GM20431 (cell line): ENCODE data around the gene CSGALNACT2.

Experiments
- in situ Hi-C: fragments of 300-500 bp; cut with MseI, MboI; formaldehyde crosslinking; loops from one replicate; pipeline ENCODE4 v1.15.0; 2020; ENCODE audit warnings: low sequenced_read_pairs; ENCODE audit not compliant: unreplicated experiment

The CSGALNACT2 gene

GRCh38 chr10:43138021-43138756, at the start of gene CSGALNACT2:
Gene CSGALNACT2 (plus strand): TSS chr10:43138445. CDS start chr10:43155150, 16,705 bp downstream.
- in situ Hi-C loops = no loop called here

- in situ Hi-C loops = loop anchor here (25.0 kb wide), 1 partner anchor 102 kb away; no protein-coding TSS in a partner anchor
These were observed 48.7 kb upstream of the CSGALNACT2 start for GRCh38 chr10:43089519-43089918.

DNA sequence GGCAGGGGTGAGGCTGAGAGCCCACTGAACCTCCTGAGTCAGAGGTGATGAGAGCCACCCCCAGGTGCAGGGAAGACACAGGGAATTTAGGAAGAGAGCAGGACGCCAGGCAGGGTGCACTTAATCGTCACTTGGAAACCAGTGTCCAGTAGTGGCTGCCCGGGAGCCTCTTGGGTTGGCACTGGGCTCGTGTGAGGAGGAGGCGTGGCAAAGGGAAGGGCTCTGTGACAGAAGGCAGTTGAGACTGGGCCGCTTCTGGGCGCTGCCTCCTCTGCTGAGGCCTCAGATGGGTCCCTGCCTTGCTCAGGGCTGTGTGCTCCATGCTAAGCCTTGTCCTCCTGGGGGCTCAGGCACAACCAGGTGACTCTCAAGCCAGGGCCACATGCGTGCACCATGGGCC, 48.1 kb upstream of the CSGALNACT2 start:
- in situ Hi-C loops = loop anchor here (25.0 kb wide), 1 partner anchor 103 kb away; no protein-coding TSS in a partner anchor

DNA sequence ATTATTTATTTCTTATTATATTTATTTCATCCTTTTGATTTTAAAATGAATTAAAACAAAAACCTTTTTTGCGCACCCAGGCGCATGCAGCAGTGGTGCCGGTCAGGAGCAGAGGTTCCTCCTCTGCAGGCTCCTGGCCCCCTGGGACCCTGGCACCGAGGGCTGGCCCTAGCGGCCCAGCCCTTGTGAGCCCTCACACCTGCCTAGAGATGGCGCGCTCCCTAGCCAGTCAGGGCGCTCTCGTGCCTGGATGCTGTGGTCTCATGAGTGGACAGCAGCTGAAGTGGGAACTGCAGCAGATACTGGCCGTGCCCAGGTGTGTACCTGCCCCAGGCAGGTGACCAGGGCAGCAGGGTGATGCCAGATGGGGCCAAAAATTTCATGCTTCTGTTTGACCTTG, 47.6 kb upstream of the CSGALNACT2 start:
- in situ Hi-C loops = loop anchor here (25.0 kb wide), 1 partner anchor 103 kb away; no protein-coding TSS in a partner anchor

- in situ Hi-C loops = loop anchor here (25.0 kb wide), 1 partner anchor 105 kb away; no protein-coding TSS in a partner anchor
These were observed 46.4 kb upstream of the CSGALNACT2 start for GRCh38 chr10:43091846-43092245.

DNA sequence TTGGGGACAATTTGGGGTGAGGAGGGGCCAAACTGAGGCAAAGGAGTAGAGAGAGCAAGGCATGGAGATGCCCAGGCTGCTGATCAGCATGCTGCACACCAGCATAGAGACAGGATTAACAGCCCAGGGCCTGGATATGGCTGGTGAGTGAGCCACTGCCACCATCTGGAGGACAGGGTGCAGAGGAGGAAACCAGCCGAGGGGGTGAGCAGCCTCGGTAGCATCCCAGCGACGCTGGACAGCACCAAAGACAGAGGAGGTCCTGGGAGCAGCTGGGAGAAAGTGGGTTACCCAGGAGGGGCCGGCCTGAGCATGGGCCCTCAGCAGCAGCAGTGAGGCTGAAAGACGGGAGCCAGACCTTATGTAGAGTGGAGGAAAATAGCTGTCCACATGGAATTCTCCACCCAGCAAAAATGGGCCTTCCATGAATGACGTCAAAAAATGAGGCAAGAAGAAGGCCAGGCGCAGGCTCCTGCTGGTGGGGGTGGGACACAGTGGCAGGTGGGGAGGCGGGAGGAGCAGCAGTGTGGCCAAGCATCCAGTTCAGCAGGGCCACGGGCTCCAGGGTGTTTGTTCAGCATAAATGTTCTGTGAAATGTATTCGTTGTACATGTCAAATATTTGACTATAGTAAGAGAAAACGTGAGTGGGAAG, 44.7 kb upstream of the CSGALNACT2 start:
- in situ Hi-C loops = loop anchor here (25.0 kb wide), 1 partner anchor 106 kb away; no protein-coding TSS in a partner anchor

- in situ Hi-C loops = loop anchor here (25.0 kb wide), 1 partner anchor 107 kb away; no protein-coding TSS in a partner anchor
These were observed 44.2 kb upstream of the CSGALNACT2 start for GRCh38 chr10:43094085-43094484.

- in situ Hi-C loops = loop anchor here (25.0 kb wide), 1 partner anchor 112 kb away; no protein-coding TSS in a partner anchor
These were observed 38.9 kb upstream of the CSGALNACT2 start for GRCh38 chr10:43099339-43099738.

DNA sequence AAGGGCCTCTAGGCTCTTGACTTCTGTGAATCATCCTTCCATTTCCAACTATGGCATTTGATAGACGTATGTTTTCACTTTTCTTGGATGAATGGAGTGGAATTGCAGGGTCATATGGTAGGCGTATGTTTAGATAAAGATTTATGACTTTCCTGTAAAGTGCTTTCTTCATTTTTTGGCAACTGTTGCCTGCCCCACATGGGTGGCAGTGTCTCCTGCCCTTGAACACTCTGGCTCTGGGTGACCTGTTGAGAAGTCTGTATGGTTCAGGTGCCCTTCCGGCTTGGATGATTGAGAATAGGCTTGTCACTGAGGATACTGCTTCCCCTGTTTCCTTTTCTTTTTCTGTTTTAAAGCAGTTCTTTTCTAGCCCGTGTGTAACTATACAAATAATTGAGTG, 38.3 kb upstream of the CSGALNACT2 start:
- in situ Hi-C loops = loop anchor here (25.0 kb wide), 2 partner anchors 113 to 238 kb away; no protein-coding TSS in a partner anchor

- in situ Hi-C loops = loop anchor here (25.0 kb wide), 1 partner anchor 238 kb away; no protein-coding TSS in a partner anchor
These were observed 37.9 kb upstream of the CSGALNACT2 start for GRCh38 chr10:43100366-43100765.

DNA sequence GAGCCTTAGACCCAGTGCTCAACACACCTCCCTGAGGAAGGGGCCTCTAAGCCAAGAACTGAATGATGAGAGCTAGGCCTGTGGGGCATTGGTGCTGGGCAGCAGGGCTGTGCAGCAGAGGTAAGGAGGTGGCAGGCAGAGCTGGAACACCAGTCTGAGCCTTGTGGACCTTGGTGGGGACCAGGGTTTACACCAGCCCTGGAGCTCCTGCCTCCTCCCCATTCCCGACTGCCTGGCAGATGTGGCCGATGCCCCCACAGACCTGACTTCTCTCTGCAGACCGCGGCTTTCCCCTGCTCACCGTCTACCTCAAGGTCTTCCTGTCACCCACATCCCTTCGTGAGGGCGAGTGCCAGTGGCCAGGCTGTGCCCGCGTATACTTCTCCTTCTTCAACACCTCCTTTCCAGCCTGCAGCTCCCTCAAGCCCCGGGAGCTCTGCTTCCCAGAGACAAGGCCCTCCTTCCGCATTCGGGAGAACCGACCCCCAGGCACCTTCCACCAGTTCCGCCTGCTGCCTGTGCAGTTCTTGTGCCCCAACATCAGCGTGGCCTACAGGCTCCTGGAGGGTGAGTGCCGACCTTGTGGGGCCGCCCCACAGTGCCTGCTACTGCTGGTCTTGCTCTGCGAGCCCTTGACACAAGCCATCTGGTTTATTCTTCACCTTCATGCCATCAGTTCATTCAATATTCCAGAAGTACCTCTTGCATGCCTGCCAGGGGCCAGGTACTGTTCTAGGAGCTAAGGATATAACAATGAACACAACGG, 36.0 kb upstream of the CSGALNACT2 start:
- in situ Hi-C loops = loop anchor here (25.0 kb wide), 1 partner anchor 240 kb away; no protein-coding TSS in a partner anchor

DNA sequence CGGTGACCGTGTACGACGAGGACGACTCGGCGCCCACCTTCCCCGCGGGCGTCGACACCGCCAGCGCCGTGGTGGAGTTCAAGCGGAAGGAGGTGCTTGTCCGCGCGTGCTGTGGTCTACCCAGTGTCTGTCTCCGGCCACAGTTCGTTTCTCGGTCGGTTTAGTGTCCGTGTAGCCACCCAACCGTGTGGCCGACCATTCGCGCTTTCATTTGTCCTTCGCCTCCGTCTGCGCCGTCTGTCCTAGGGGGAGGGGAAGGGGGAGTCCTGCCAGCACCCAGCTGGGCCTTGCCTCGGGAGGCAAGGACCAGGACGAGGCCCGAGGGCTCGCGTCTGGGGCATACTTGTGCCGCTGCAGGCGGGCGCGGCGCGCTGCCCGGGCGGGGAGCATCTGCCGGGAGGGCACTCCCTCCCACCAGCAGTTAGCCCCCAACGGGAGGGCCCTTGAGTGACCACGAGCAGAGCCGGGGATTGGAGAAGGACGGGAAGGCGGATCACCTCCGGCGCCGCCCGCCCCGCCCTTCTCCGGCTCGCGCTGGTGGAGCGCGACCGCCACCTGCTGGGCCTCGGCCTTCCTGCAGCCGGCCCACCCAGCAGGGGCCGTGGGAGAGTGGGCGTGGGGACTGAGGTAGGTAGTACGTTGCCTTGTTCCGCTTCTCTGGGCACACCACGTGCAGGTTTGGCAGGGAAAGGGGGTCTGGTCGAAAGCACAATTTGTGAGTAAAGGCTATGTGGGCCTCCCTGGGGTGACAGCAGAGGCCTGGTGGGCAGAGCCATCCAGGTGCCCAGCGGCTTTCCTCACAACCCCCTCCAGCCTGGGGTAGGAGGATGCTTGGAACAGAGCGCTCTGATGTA, 32.9 kb upstream of the CSGALNACT2 start:
- in situ Hi-C loops = loop anchor here (25.0 kb wide), 1 partner anchor 243 kb away; no protein-coding TSS in a partner anchor

- in situ Hi-C loops = loop anchor here (25.0 kb wide), 1 partner anchor 244 kb away; no protein-coding TSS in a partner anchor
These were observed 32.4 kb upstream of the CSGALNACT2 start for GRCh38 chr10:43105956-43106229.

GRCh38 chr10:43106256-43107091, 31.8 kb upstream of the CSGALNACT2 start:
- in situ Hi-C loops = loop anchor here (25.0 kb wide), 1 partner anchor 244 kb away; no protein-coding TSS in a partner anchor

- in situ Hi-C loops = loop anchor here (25.0 kb wide), 1 partner anchor 247 kb away; no protein-coding TSS in a partner anchor
These were observed 29.3 kb upstream of the CSGALNACT2 start for GRCh38 chr10:43108951-43109350.

DNA sequence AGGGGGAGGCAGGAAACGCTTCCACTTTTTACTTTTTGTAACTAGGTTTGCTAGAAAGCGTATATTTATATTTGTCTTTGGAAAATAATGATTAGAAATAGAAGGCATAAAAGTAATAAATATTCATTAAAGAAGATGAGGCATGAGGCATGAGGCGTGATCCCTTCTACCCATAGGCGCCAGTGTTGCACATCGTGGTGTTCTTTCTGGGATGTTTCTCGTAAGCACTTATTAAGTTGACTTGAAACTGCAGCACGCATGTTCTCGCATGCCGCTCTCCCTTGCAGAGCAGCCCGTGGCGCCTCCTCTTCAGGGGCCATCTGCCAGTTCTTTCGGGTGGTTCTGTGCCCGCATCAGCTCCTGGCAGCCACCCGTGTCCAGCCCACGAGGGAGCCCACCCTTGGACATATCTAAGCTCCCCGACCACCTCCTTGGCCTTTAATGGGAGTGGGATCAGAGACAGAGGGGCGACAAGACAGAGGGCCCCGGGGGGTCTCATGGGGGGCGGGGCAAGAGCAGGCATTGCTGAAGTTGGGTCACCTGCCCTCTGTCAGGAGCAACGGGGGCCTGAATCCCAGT, 28.5 kb upstream of the CSGALNACT2 start:
- in situ Hi-C loops = loop anchor here (25.0 kb wide), 1 partner anchor 247 kb away; no protein-coding TSS in a partner anchor

DNA sequence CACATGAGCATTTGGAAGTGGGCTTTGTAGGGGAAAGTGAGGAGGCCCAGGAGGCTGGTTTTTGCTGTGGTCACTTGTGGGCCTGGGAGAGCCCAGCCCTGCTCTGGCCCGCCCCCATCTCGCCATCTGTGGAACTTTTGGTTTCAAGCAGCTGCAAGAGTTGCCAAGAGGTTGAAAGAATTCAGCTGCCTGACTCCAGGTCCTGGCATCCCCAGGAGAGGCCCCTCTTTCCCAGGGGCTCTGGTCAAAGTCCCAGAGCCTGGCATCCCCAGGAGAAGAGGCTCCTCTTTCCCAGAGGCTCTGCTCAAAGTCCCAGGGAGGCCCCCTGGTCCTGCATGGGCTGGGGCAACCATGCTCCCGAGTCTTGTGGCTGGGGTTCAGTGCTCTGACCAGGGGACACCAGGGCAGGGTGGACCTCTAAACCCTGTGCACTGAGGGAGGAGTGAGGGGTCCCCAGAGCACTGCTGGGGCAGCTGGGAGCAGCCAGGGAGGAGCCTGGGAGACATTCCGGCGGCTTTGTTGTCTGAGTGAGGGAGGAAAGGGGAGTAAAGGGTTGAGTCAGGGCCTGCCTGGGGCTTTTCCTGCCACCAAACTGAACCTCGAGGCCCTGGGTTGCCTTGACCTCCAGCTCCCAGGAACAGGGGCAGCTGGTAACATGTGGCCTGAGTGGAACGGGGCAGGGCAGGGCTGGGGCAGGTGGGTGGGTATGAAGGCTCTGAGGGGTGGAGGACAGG, 27.7 kb upstream of the CSGALNACT2 start:
- in situ Hi-C loops = loop anchor here (25.0 kb wide), 1 partner anchor 248 kb away; no protein-coding TSS in a partner anchor
